Neural progenitor cell (in vitro differentiated cells): ENCODE data around the gene PIAS1.

Experiments used
- EZH2 ChIP-seq: fragments of 200-600 bp; sonication (generic); IDR thresholded peaks from 2 replicates; pipeline ENCODE4 v1.6.1; 2017; ENCODE audit warnings: antibody characterized with exemption, mild to moderate bottlenecking, moderate library complexity
- EZH2phosphoT487 ChIP-seq: fragments of 200-600 bp; sonication (generic); IDR thresholded peaks from 2 replicates; pipeline ENCODE4 v1.6.1; 2017; ENCODE audit warnings: antibody characterized with exemption
- TF ChIP-seq, protein P1 (sequence below): fragments of 200-600 bp; sonication (generic); IDR thresholded peaks from 2 replicates; pipeline ENCODE4 v1.5.1; 2017; ENCODE audit warnings: antibody characterized with exemption, mild to moderate bottlenecking

- TF ChIP-seq, protein P1, sequence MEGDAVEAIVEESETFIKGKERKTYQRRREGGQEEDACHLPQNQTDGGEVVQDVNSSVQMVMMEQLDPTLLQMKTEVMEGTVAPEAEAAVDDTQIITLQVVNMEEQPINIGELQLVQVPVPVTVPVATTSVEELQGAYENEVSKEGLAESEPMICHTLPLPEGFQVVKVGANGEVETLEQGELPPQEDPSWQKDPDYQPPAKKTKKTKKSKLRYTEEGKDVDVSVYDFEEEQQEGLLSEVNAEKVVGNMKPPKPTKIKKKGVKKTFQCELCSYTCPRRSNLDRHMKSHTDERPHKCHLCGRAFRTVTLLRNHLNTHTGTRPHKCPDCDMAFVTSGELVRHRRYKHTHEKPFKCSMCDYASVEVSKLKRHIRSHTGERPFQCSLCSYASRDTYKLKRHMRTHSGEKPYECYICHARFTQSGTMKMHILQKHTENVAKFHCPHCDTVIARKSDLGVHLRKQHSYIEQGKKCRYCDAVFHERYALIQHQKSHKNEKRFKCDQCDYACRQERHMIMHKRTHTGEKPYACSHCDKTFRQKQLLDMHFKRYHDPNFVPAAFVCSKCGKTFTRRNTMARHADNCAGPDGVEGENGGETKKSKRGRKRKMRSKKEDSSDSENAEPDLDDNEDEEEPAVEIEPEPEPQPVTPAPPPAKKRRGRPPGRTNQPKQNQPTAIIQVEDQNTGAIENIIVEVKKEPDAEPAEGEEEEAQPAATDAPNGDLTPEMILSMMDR = no peak
- TF ChIP-seq EZH2phosphoT487 (no peak), EZH2 (no peak)
Observed at GRCh38 chr15:68157074-68157473, 103.0 kb downstream of the PIAS1 start.
